ENCODE measurements around the gene ANKS3.
"Not testable (repeated sequence)": the region's sequence is repeated elsewhere in the genome, so short reads cannot be mapped to it uniquely, and the experiment has no call there.

Gene ANKS3

GRCh38 chr16:4754865-4755264 is 20.8 kb upstream of the ANKS3 start:
- no peak for DNase-seq

GRCh38 chr16:4753227-4753626 is 19.2 kb upstream of the ANKS3 start:
- DNase-seq = no peak

GRCh38 chr16:4752351-4753100 is 18.5 kb upstream of the ANKS3 start:
- no peak for DNase-seq

- no peak for DNase-seq
Observed at GRCh38 chr16:4750896-4751295, 16.8 kb upstream of the ANKS3 start.

DNA sequence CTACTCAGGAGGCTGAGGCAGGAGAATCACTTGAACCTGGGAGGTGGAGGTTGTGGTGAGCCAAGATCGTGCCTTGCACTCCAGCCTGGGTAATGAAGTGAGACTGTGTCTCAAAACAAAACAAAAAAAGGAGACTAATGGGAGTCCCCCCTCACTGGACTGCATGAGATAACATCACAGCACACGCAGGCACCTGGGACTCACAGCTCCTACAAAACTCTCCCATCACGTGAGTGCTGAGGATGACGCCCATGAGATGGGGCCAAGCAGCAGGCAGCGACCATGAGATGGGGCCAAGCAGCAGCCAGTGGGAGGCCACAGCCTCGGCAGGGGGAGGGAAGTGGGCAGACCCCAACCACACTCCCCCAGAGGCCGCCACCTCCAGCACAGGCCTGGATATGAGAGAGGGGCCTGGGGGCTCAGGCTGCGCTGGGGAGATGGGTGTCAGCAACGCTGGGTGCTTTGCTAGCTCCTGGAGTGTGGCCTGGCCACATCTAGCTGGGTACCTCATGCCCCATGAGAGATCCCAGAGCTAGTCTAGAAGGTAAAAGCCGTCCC is 15.7 kb upstream of the ANKS3 start:
- DNase-seq = no peak

- DNase-seq = no peak
Observed at GRCh38 chr16:4748682-4749411, 14.8 kb upstream of the ANKS3 start.

- no peak for DNase-seq
Observed at GRCh38 chr16:4747906-4748681, 14.0 kb upstream of the ANKS3 start.

GRCh38 chr16:4746991-4747574 is 13.0 kb upstream of the ANKS3 start:
- DNase-seq = no peak

DNA sequence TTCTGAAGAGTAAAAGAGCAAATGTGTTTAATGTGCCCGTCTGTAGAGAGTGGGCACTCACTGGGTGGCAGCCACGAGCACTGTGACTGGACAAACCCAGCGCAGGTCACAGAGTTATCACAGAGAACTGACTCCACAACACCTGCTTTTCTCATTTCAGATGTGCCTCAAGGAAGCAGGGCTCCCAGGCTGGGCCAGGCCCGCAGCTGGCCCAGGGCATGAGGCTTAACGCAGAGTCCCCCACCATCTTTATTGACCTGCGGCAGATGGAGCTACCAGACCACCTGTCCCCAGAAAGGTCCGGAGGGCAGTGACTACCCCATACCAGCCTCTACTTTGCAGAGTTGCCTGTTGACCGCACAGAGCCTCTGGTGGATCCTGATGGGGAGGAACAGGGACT is 12.1 kb upstream of the ANKS3 start:
- DNase-seq = no peak

GRCh38 chr16:4745274-4745569 is 11.2 kb upstream of the ANKS3 start:
- DNase-seq = no peak

GRCh38 chr16:4744555-4745273 is 10.6 kb upstream of the ANKS3 start:
- no peak for DNase-seq

- DNase-seq = no peak
Observed at GRCh38 chr16:4743226-4743878, 9.3 kb upstream of the ANKS3 start.

DNA sequence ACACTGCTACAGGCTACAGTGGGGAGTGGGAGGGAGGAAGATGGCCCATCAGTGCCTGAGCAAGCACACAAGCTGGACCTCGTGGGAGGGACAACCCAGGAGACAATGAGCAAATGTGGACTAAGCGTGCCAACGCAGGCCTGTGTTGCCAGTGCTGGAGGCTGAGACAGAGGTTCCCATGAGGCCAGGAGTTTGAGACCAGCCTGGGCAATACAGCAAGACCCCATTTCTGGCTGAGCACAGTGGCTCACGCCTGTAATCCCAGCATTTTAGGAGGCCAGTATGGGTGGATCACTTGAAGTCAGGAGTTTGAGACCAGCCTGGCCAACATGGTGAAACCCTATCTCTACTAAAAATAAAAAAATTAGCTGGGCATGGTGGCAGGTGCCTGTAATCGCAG is 4.3 kb upstream of the ANKS3 start:
- not testable (repeated sequence) for DNase-seq

GRCh38 chr16:4737545-4737944 is 3.5 kb upstream of the ANKS3 start:
- DNase-seq = no peak

GRCh38 chr16:4736546-4736945 is 2.5 kb upstream of the ANKS3 start:
- DNase-seq = no peak

GRCh38 chr16:4734730-4735535 is 862 bp upstream of the ANKS3 start:
- peak; percentile 92 for DNase-seq

- DNase-seq = peak; percentile 33
Observed at GRCh38 chr16:4733747-4734062, 366 bp downstream of the ANKS3 start.

DNA sequence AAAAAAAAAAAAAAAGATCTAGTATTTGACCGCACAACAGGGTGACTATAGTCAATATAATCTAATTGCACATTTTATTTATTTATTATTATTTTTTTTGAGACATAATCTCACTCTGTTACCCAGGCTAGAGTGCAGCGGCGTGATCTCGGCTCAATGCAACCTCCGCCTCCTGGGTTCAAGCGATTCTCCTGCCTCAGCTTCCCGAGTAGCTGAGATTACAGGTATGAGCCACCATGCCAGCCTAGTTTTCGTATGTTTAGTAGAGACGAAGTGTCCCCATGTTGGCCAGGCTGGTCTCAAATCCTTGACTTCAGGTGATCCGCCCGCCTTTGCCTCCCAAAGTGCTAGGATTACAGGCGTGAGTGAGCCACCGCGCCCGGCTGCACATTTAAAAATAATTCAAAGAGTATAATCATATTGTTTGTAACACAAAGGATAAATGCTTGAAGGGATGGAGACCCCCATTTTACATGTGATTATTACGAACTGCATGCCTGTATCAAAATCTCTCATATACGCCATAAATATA is 794 bp downstream of the ANKS3 start:
- no peak for DNase-seq

DNA sequence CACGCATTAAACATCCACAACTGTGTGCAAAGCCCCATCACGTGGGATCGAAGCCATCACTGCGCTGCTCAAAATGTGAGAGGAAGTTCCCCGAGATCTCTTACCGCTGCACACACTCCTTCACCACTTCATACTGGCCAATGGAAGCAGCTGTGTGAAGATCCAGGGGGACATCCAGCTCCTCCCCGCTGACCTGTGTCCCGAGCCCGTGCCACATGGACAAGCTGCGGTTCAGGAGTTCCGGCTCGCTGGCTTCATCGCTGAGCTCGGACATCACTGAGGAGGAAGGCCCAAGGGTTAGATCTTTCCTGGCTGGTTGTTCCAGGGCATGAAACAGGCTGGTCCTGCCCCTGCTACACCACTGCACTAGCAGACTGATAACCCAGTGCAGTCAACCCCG is 4.2 kb downstream of the ANKS3 start:
- DNase-seq = no peak

- DNase-seq = no peak
Observed at GRCh38 chr16:4728676-4729075, 5.4 kb downstream of the ANKS3 start.

GRCh38 chr16:4726616-4727015 is 7.5 kb downstream of the ANKS3 start:
- no peak for DNase-seq

All from effector CD8-positive, alpha-beta T cell (primary cell).